ENCODE data around the gene PRR5L.
A peak's percentile ranks its signal among the peaks of the same experiment; 100 is the strongest.

Gene PRR5L

GRCh38 chr11:36306888-36307287 is 10.8 kb downstream of the PRR5L start:
- H3K4me3 ChIP-seq (replicated peaks in 1 of 2; ENCODE audit: low read depth in 2 of 2, low read length in 2 of 2), result no peak overlapping the region
- DNase-seq (ENCODE audit: low read depth in 2 of 2), result peak; percentile 75 to 78
- peak; percentile 61 for TF ChIP-seq CTCF (IDR thresholded peaks at IDR 0.05; ENCODE audit: low read depth, low read length)

DNA sequence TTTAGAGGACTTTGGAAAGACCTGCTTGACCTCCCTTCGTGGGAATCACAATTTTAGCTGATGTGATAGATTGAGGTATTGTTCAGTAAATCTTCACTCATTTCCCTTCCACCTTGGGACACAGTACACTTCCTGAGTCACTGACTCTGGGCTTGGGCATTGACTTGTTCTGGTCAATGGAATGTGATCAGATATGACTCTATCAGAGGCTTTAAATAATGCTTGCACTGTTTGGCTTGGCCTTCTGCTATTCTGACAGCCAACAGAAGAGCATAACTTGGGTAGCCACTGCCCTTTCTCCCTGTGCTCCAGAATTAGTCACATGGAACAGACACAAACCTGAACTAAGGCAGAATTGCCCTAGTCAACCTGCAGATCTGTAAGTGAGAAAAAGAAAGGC is 12.5 kb downstream of the PRR5L start:
- no peak overlapping the region for H3K4me3 ChIP-seq (replicated peaks in 1 of 2; ENCODE audit: low read depth in 2 of 2, low read length in 2 of 2)
- peak in 1 of 2 donors; percentile 23 for DNase-seq (ENCODE audit: low read depth in 2 of 2)

DNA sequence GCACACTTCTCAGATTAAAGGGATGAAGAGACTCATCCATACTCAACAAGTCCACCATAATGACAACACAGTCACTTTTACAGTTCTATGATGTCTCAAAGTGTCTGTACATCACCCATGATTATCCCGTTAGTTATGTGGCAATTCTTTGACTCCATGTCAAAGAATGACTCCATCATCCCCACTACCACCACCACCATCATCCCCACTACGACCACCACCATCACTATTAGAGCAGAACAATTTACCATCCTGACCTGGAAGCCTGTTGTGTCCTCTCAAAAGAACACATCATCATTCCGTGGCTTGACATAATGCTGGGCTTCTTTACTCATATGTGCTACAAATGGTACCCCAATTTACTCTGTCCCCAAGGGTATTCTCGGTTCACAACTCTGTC is 13.7 kb downstream of the PRR5L start:
- DNase-seq (ENCODE audit: low read depth in 2 of 2), result no peak
- H3K4me3 ChIP-seq (replicated peaks in 1 of 2; ENCODE audit: low read depth in 2 of 2, low read length in 2 of 2), result no peak overlapping the region
- no peak for TF ChIP-seq CTCF (IDR thresholded peaks at IDR 0.05; ENCODE audit: low read depth, low read length)

More for the DNA sequence above, 12.5 kb downstream of the PRR5L start:
- no peak for TF ChIP-seq CTCF (IDR thresholded peaks at IDR 0.05; ENCODE audit: low read depth, low read length)

DNA sequence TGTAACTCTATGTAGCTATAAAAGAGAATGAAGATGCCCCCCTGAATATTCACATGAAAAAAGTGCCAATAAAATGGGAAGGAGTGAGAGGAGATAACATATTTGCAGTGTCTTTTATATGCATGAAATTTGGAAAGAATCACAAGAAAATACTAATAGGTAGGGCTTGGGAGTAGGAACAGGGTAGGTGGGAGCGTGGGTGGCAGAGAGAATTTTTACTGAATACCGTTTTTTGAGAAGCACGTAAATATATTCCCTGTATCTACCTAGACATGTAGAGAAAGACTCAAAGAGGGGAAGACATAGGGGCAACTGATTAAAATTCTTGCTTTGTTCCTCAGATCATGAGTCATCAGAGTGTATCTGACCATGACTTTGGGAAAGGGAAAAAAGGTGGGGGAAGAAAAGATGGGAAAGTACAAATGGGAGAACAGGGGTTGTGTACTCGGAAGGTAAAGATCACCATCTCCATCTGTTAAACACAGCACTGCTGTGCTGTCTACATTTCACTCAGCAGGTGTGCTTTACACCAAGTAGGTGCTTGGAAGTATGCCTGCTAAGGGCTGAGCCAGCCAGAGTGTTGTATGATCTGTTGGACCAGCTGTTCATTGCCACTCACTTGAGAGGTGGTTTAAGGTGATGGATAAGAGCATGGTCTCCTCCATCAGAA is 16.0 kb downstream of the PRR5L start:
- no peak for DNase-seq (ENCODE audit: low read depth in 2 of 2)
- no peak overlapping the region for H3K4me3 ChIP-seq (replicated peaks in 1 of 2; ENCODE audit: low read depth in 2 of 2, low read length in 2 of 2)
- no peak for TF ChIP-seq CTCF (IDR thresholded peaks at IDR 0.05; ENCODE audit: low read depth, low read length)

DNA sequence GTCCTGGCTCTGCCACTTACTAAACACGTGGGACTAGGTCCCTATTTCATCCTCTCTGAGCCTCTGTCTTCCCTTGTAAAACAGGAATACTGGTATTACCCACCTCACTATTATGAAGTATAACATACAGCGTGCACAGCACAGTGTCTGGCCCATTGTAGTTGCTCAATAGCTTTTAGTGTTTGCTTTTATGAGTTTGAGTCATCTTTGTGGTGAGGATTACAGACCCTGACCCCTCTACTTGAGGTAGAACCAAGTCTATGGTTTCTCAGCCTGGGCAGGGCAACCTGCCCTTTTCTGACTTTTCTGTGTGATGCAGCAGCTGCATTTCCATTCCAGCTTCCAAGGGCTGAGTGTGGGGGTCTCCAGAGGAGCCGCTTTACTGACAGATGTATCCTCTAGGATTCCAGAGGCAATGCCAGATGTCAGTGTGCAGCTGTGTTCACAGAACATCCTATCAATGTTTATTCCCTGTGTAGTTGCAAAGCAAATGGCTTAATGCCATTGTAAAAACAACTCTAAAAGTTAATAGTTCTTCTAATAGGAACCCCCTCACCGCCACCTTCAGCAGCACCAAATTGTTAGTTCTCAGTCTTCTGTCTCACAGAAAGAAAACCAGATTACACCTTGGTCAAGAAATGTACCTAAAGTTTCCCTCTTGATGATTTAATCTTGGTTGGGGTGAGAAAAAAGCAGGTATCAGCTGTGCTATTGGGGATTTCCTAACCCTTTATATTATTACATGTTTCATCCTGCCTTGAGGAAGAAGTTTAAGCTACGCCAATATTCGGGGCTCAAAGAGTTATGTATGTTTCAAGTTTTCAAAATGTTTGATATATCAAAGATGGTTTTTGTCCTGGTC is 16.8 kb downstream of the PRR5L start:
- DNase-seq (ENCODE audit: low read depth in 2 of 2), result peak; percentile 18 to 78
- H3K4me3 ChIP-seq (replicated peaks in 1 of 2; ENCODE audit: low read depth in 2 of 2, low read length in 2 of 2), result no peak overlapping the region
- no peak for TF ChIP-seq CTCF (IDR thresholded peaks at IDR 0.05; ENCODE audit: low read depth, low read length)

- DNase-seq (ENCODE audit: low read depth in 2 of 2), result no peak
- no peak overlapping the region for H3K4me3 ChIP-seq (replicated peaks in 1 of 2; ENCODE audit: low read depth in 2 of 2, low read length in 2 of 2)
- TF ChIP-seq CTCF (IDR thresholded peaks at IDR 0.05; ENCODE audit: low read depth, low read length), result no peak
Measured at GRCh38 chr11:36313750-36314433, 17.8 kb downstream of the PRR5L start.

All from cardiac fibroblast (primary cell).